K562 (cell line): Measurements from ENCODE around the gene IMPA2. TPM values are rescaled to one million over a fixed set of nuclear protein-coding genes. Genes with fewer than 3 reads are reported as not detected.

Source experiments
- ATAC-seq: fragments of 200-7000 bp; cut with Tn5 transposase; 3 replicates; pipeline ENCODE4 v1.9.1; 2020; ENCODE audit warnings: moderate library complexity
- BruUV-seq: library from RNA; stranded (reverse); fragments of 400-500 nt; replicated peaks from 2 replicates; lab custom pipeline; 2021; lab: Mats Ljungman, UMichigan
- CTCF ChIA-PET: fragments of 300-600 bp; formaldehyde crosslinking; extraction: SDS; loops from one replicate; lab custom pipeline; 2021; ENCODE audit warnings: low intra/inter-chr PET ratio; lab: Yijun Ruan, JAX
- POLR2A ChIA-PET: fragments of 300-600, 350-650 bp; sonication (Branson Sonifier 250); formaldehyde crosslinking; extraction: SDS; loops from one replicate; lab custom pipeline; 2021; ENCODE audit warnings: antibody characterized with exemption, inconsistent platforms; lab: Yijun Ruan, JAX
- DNase-seq, 4 experiments: peaks; one replicate each; pipeline versions ENCODE4 v3.0.0 to v3.0.0-alpha.2; 2011 to 2018; ENCODE audit warnings: low spot score in 3 of 4, mixed read lengths in 3 of 4; ENCODE audit errors: extremely low read depth in 1 of 4
- FAIRE-seq: peaks from 2 replicates; lab custom pipeline; 2011; peaks lifted over from hg19 to GRCh38; lab: Jason Lieb, UNC
- H2AFZ ChIP-seq: 2 replicates; pipeline ENCODE4 v1.6.0; 2011; ENCODE audit warnings: low read depth, low read length, control low read depth, inconsistent platforms
- H3K27ac ChIP-seq: fragments of 200-600 bp; 3 replicates; pipeline ENCODE4 v1.8.0; 2011; ENCODE audit warnings: low read depth, mild to moderate bottlenecking, control low read depth, inconsistent platforms, low read length, moderate library complexity, mixed read lengths; ENCODE audit errors: extremely low read depth
- H3K27me3 ChIP-seq, 2 experiments: fragments of 300-600 bp in 1 of 2; 2 replicates in 1 of 2; 3 replicates in 1 of 2; pipeline versions ENCODE4 v1.6.0 to v1.8.0; 2011; ENCODE audit warnings: inconsistent platforms in 2 of 2, low read length in 2 of 2, mild to moderate bottlenecking in 1 of 2, mixed read lengths in 1 of 2, moderate library complexity in 1 of 2; ENCODE audit not compliant: control insufficient read depth in 2 of 2, insufficient read depth in 2 of 2
- H3K36me3 ChIP-seq: fragments of 300-600 bp; 3 replicates; pipeline ENCODE4 v1.8.0; 2011; ENCODE audit warnings: mild to moderate bottlenecking, low read length, inconsistent platforms; ENCODE audit not compliant: control insufficient read depth, insufficient read depth
- H3K4me1 ChIP-seq, 2 experiments: fragments of 200-600 bp in 1 of 2; replicated peaks in 1 of 2; 2 replicates in 1 of 2; 3 replicates in 1 of 2; pipeline versions ENCODE4 v1.5.1 to v1.8.0; 2011; ENCODE audit warnings: inconsistent platforms in 2 of 2, low read length in 2 of 2, mild to moderate bottlenecking in 1 of 2, mixed read lengths in 1 of 2, moderate library complexity in 1 of 2; ENCODE audit not compliant: control insufficient read depth in 2 of 2, insufficient read depth in 2 of 2
- H3K4me2 ChIP-seq: 2 replicates; pipeline ENCODE4 v1.6.1; 2011; ENCODE audit warnings: low read length, control low read depth, inconsistent platforms, mixed read lengths; ENCODE audit not compliant: insufficient read depth
- H3K4me3 ChIP-seq: fragments of 200-600 bp; sonication (generic), shearing (Covaris generic); 2 replicates; pipeline ENCODE4 v1.5.1; 2016; ENCODE audit warnings: control low read depth, inconsistent platforms
- H3K79me2 ChIP-seq: fragments of 200-600 bp; 3 replicates; pipeline ENCODE4 v1.8.0; 2011; ENCODE audit warnings: low read length, inconsistent platforms; ENCODE audit not compliant: control insufficient read depth, insufficient read depth
- H3K9ac ChIP-seq, 2 experiments: 2 replicates each; pipeline versions ENCODE4 v1.6.0 to v1.6.1; 2011; ENCODE audit warnings: low read depth in 2 of 2, low read length in 2 of 2, control low read depth in 1 of 2, inconsistent platforms in 1 of 2, mild to moderate bottlenecking in 1 of 2, mixed read lengths in 1 of 2; ENCODE audit not compliant: insufficient read depth in 1 of 2
- H3K9me1 ChIP-seq: one replicate; pipeline ENCODE4 v1.6.0; 2011; ENCODE audit warnings: inconsistent platforms, mild to moderate bottlenecking, low read length, moderate library complexity; ENCODE audit not compliant: control insufficient read depth, insufficient read depth
- H3K9me3 ChIP-seq: replicated peaks from 2 replicates; pipeline ENCODE4 v1.5.1; 2011; ENCODE audit warnings: low read depth, low read length, inconsistent platforms; ENCODE audit not compliant: control insufficient read depth, insufficient read depth
- H4K20me1 ChIP-seq: replicated peaks from 2 replicates; pipeline ENCODE4 v1.6.1; 2011; ENCODE audit warnings: low read length, inconsistent platforms, mixed read lengths; ENCODE audit not compliant: control insufficient read depth, insufficient read depth
- E2F3 ChIP-seq: fragments of 250-450 bp; sonication (Bioruptor Pico); IDR thresholded peaks from 2 replicates; pipeline ENCODE4 v1.4.0; 2020; ENCODE audit warnings: mild to moderate bottlenecking
- TARDBP ChIP-seq: fragments of 450-650 bp; IDR thresholded peaks from 2 replicates; pipeline ENCODE4 v1.6.1; 2016
- YY1 ChIP-seq, 3 experiments: IDR thresholded peaks; 2 replicates each; pipeline ENCODE4 v1.6.1; 2011; ENCODE audit warnings: low read length in 2 of 3, mild to moderate bottlenecking in 2 of 3, moderate library complexity in 2 of 3, borderline replicate concordance in 1 of 3, control low read depth in 1 of 3, low read depth in 1 of 3; ENCODE audit not compliant: insufficient read depth in 3 of 3, insufficient replicate concordance in 2 of 3, control insufficient read depth in 1 of 3, insufficient read length in 1 of 3; ENCODE audit errors: extremely low read depth in 1 of 3
- WGBS: fragments of 100-300 bp; shearing (Covaris generic); methylation state at CpG from one replicate; pipeline ENCODE4 v1.1.6; 2016; ENCODE audit warnings: low coverage, mixed read lengths; ENCODE audit not compliant: insufficient coverage; ENCODE audit errors: missing lambda C conversion rate; 5-methylcytosine and 5-hydroxymethylcytosine counted together
- in situ Hi-C: fragments of 300-500 bp; cut with MboI; formaldehyde crosslinking; loops from 4 replicates; pipeline ENCODE4 v1.15.0; 2018; ENCODE audit warnings: inconsistent platforms, mixed read lengths
- intact Hi-C: fragments of 100-400 bp; cut with micrococcal nuclease; formaldehyde crosslinking; loops from 2 replicates; pipeline ENCODE4 v1.14.2; 2022
- polyA plus RNA-seq, 8 experiments: library from polyadenylated mRNA; depleted of rRNA in 4 of 8; stranded (reverse) in 5 of 8; unstranded in 3 of 8; fragments of >200 nt; fragmentation: Nextera tagmentation in 2 of 8; fragmentation: Illumina TruSeq in 1 of 8; extraction: Ambion mirVana in 2 of 8; extraction: Trizol in 1 of 8; gene quantifications; 2 replicates each; pipeline versions ENCODE4 v1.2.1 to v1.2.3, GENCODE V29; 2011 to 2014; ENCODE audit warnings: inconsistent platforms in 1 of 8, missing spikeins in 1 of 8
- total RNA-seq, 7 experiments: library from RNA; depleted of rRNA in 6 of 7; stranded (reverse); fragments of >200 nt in 6 of 7; fragmentation: Illumina TruSeq in 2 of 7; extraction: Trizol in 2 of 7; gene quantifications; 2 replicates each; pipeline versions ENCODE4 v1.2.1 to v1.2.3, GENCODE V29; 2011 to 2021; ENCODE audit warnings: low replicate concordance in 1 of 7

Gene IMPA2
- total and polyA plus RNA-seq, 9 of the 15 experiments (the other 6 are each of a cell fraction or from before 2014, with no cell fraction given): 0.62 to 11.3 (median 5.7) TPM

- Histone ChIP-seq H3K27ac (no peak overlapping the region), H3K9me1 (no peaks in the 10 kb centered on the region), H3K4me1 (peaks cover 0 to 9% of the 10 kb centered on the region in 2 experiments; a peak in 2 of 5 replicates), H4K20me1 (no peaks in the 10 kb centered on the region), H3K36me3 (no peaks in the 10 kb centered on the region), H3K27me3 (peaks cover 0 to 4% of the 10 kb centered on the region in 2 experiments; a peak in 1 of 5 replicates), H3K79me2 (no peaks in the 10 kb centered on the region), H3K4me3 (no peak overlapping the region), H3K9me3 (no peaks in the 10 kb centered on the region), H2AFZ (no peak overlapping the region), H3K9ac (no peak overlapping the region), H3K4me2 (no peak overlapping the region)
- in situ Hi-C loops: loop anchor here (10.0 kb wide), 1 partner anchor 257 kb away; no protein-coding TSS in a partner anchor
- POLR2A ChIA-PET: no interaction called here
- TF ChIP-seq TARDBP: no peak
- DNase-seq (no peak), ATAC-seq (no peak), FAIRE-seq (peak; percentile 42)
- no TSS peak for BruUV-seq
- CTCF ChIA-PET: interaction anchor here (0.8 kb wide), 1 partner anchor 55 kb away, joined by 3 read pairs; no protein-coding TSS in a partner anchor
- intact Hi-C loops: no loop called here
- 63% methylated on average over 12 of the region's 12 CpGs for WGBS
These were observed 10.9 kb downstream of the IMPA2 start for GRCh38 chr18:11992096-11992790.

- ATAC-seq (no peak), FAIRE-seq (no peak), DNase-seq (no peak)
- H2AFZ ChIP-seq: no peak overlapping the region
- no peaks in the 10 kb centered on the region for H3K9me1 ChIP-seq
- WGBS: 41% methylated on average over 10 of the region's 11 CpGs
- peaks cover 3% of the 10 kb centered on the region; the same call in 1 of the 2 replicates for H4K20me1 ChIP-seq
- intact Hi-C loops (no loop called here), in situ Hi-C loops (loop anchor here (10.0 kb wide), 1 partner anchor 259 kb away; no protein-coding TSS in a partner anchor)
- no peaks in the 10 kb centered on the region for H3K36me3 ChIP-seq
- H3K27me3 ChIP-seq: peaks cover 0 to 4% of the 10 kb centered on the region in 2 experiments; a peak in 1 of 5 replicates
- H3K9me3 ChIP-seq: no peaks in the 10 kb centered on the region
- ChIA-PET POLR2A (interaction anchor here (0.6 to 1.6 kb wide), 3 partner anchors 12 to 88 kb away, joined by 3 to 6 read pairs (median 3); partner anchors contain the start of gene IMPA2), CTCF (interaction anchor here (0.7 to 2.5 kb wide), 2 partner anchors 55 to 56 kb away, joined by 6 to 30 read pairs; no protein-coding TSS in a partner anchor)
- no peak overlapping the region for H3K4me3 ChIP-seq
- no TSS peak for BruUV-seq
- TF ChIP-seq E2F3 (no peak), YY1 (IDR thresholded peaks at IDR 0.05; ENCODE audit: borderline replicate concordance in 1 of 3, control insufficient read depth in 1 of 3, extremely low read depth in 1 of 3, insufficient read depth in 3 of 3, insufficient read length in 1 of 3, insufficient replicate concordance in 2 of 3, low read depth in 1 of 3, low read length in 2 of 3) (no peak)
- H3K4me2 ChIP-seq: no peak overlapping the region
- H3K9ac ChIP-seq: no peak overlapping the region
- H3K4me1 ChIP-seq: peaks cover 0 to 9% of the 10 kb centered on the region in 2 experiments; a peak in 2 of 5 replicates
- no peaks in the 10 kb centered on the region for H3K79me2 ChIP-seq
- H3K27ac ChIP-seq: no peak overlapping the region
These were observed 12.1 kb downstream of the IMPA2 start for GRCh38 chr18:11993264-11993916.
